ENCODE measurements around the gene IL18BP. TPM values are rescaled to one million over a fixed set of nuclear protein-coding genes. Genes with fewer than 3 reads are reported as not detected.

IL18BP gene
- total and polyA plus RNA-seq, 2 of the 13 experiments (the other 11 are each of a cell fraction or from before 2014, with no cell fraction given), result 4.1 to 12.8 TPM

- POLR2A ChIA-PET, result interaction anchor here (0.9 to 4.1 kb wide), 10 partner anchors 10 to 73 kb away, joined by 3 to 37 read pairs (median 8); partner anchors contain the start of genes ANAPC15 and LRRC51
- CTCF ChIA-PET (ENCODE audit: low intra/inter-chr PET ratio, low total read pairs), result no interaction called here
- Histone ChIP-seq H4K20me1 (ENCODE audit: insufficient read depth, low read length) (no peaks in the 10 kb centered on the region), H3K4me3 (replicated peaks in 1 of 3; ENCODE audit: insufficient read depth in 1 of 3, low read depth in 2 of 3, low read length in 3 of 3) (peak overlapping the region; percentile 56 to 77 (median 62); a peak in 5 of 6 replicates), H3K9me3 (ENCODE audit: low read length) (no peaks in the 10 kb centered on the region), H3K27ac (ENCODE audit: extremely low read length, insufficient read depth, low read length) (peak overlapping the region; percentile 86), H3K4me1 (ENCODE audit: insufficient read depth, low read length) (peaks cover 54% of the 10 kb centered on the region), H3K4me2 (ENCODE audit: low read depth, low read length) (peak overlapping the region; percentile 97), H3K36me3 (replicated peaks in 1 of 2; ENCODE audit: control insufficient read depth in 1 of 2, insufficient read depth in 2 of 2, low read length in 2 of 2) (peaks cover 4 to 10% of the 10 kb centered on the region in 2 experiments; a peak in 3 of 5 replicates), H2AFZ (ENCODE audit: low read length) (no peak overlapping the region), H3K27me3 (ENCODE audit: control insufficient read depth in 1 of 2, insufficient read depth in 2 of 2, low read length in 2 of 2) (no peaks in the 10 kb centered on the region; a peak in 1 of 5 replicates), H3K79me2 (ENCODE audit: insufficient read depth, low read length) (peaks cover 62% of the 10 kb centered on the region), H3K9ac (ENCODE audit: insufficient read depth, low read depth, low read length) (peak overlapping the region; percentile 76; the same call in 1 of the 2 replicates)
- in situ Hi-C loops (cut with HindIII; ENCODE audit: extremely low pct_ligation_motif_present, low pct_unique_long_range_greater_than_20kb), result no loop called here
- intact Hi-C loops (cut with micrococcal nuclease; ENCODE audit: unreplicated experiment), result no loop called here
- WGBS (ENCODE audit: low lambda C conversion rate), result 89% methylated on average over 3 of the region's 5 CpGs
- DNase-seq (ENCODE audit: low spot score) (no peak), FAIRE-seq (no peak), ATAC-seq (no peak)
- no TSS peak for BruUV-seq (replicated peaks)
- 0 out of 2 replicates have a peak, but pooled peaks have one; percentile 30 for TF ChIP-seq TGIF2 (CRISPR knock-in tag; IDR thresholded peaks at IDR 0.05)
- no peak for TF ChIP-seq RCOR2 (CRISPR knock-in tag; IDR thresholded peaks at IDR 0.05)
- no peak for TF ChIP-seq ZNF329 (CRISPR knock-in tag; IDR thresholded peaks at IDR 0.05; ENCODE audit: low read depth)
- TF ChIP-seq, protein P1, sequence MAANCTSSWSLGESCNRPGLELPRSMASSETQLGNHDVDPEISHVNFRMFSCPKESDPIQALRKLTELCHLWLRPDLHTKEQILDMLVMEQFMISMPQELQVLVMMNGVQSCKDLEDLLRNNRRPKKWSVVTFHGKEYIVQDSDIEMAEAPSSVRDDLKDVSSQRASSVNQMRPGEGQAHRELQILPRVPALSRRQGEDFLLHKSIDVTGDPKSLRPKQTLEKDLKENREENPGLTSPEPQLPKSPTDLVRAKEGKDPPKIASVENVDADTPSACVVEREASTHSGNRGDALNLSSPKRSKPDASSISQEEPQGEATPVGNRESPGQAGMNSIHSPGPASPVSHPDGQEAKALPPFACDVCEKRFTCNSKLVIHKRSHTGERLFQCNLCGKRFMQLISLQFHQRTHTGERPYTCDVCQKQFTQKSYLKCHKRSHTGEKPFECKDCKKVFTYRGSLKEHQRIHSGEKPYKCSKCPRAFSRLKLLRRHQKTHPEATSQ (CRISPR knock-in tag; IDR thresholded peaks at IDR 0.05; ENCODE audit: borderline replicate concordance), result no peak
- TF ChIP-seq ZNF652 (CRISPR knock-in tag; IDR thresholded peaks at IDR 0.05; ENCODE audit: borderline replicate concordance, low read depth), result peak; percentile 82
- 0 out of 2 replicates have a peak, but pooled peaks have one; percentile 25 for TF ChIP-seq ZFP37 (CRISPR knock-in tag; IDR thresholded peaks at IDR 0.05; ENCODE audit: borderline replicate concordance)
- TF ChIP-seq ZNF512 (CRISPR knock-in tag; IDR thresholded peaks at IDR 0.05), result no peak
- TF ChIP-seq, protein P2, sequence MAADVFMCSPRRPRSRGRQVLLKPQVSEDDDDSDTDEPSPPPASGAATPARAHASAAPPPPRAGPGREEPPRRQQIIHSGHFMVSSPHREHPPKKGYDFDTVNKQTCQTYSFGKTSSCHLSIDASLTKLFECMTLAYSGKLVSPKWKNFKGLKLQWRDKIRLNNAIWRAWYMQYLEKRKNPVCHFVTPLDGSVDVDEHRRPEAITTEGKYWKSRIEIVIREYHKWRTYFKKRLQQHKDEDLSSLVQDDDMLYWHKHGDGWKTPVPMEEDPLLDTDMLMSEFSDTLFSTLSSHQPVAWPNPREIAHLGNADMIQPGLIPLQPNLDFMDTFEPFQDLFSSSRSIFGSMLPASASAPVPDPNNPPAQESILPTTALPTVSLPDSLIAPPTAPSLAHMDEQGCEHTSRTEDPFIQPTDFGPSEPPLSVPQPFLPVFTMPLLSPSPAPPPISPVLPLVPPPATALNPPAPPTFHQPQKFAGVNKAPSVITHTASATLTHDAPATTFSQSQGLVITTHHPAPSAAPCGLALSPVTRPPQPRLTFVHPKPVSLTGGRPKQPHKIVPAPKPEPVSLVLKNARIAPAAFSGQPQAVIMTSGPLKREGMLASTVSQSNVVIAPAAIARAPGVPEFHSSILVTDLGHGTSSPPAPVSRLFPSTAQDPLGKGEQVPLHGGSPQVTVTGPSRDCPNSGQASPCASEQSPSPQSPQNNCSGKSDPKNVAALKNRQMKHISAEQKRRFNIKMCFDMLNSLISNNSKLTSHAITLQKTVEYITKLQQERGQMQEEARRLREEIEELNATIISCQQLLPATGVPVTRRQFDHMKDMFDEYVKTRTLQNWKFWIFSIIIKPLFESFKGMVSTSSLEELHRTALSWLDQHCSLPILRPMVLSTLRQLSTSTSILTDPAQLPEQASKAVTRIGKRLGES (CRISPR knock-in tag; IDR thresholded peaks at IDR 0.05; ENCODE audit: borderline replicate concordance), result no peak
- TF ChIP-seq, protein P3, sequence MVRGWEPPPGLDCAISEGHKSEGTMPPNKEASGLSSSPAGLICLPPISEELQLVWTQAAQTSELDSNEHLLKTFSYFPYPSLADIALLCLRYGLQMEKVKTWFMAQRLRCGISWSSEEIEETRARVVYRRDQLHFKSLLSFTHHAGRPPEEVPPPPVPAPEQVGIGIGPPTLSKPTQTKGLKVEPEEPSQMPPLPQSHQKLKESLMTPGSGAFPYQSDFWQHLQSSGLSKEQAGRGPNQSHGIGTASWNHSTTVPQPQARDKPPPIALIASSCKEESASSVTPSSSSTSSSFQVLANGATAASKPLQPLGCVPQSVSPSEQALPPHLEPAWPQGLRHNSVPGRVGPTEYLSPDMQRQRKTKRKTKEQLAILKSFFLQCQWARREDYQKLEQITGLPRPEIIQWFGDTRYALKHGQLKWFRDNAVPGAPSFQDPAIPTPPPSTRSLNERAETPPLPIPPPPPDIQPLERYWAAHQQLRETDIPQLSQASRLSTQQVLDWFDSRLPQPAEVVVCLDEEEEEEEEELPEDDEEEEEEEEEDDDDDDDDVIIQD (CRISPR knock-in tag; IDR thresholded peaks at IDR 0.05; ENCODE audit: low read depth), result no peak
- no peak for TF ChIP-seq KDM1A (CRISPR knock-in tag; IDR thresholded peaks at IDR 0.05)
- no peak for TF ChIP-seq FOXP1 (IDR thresholded peaks at IDR 0.05)
- TF ChIP-seq FOXP1 (CRISPR knock-in tag; IDR thresholded peaks at IDR 0.05), result no peak
- no peak for TF ChIP-seq NBN (conservative IDR thresholded peaks at IDR 0.05)
- TF ChIP-seq CCDC6 (CRISPR knock-in tag; IDR thresholded peaks at IDR 0.05), result no peak
- no peak for TF ChIP-seq ZNF552 (CRISPR knock-in tag; IDR thresholded peaks at IDR 0.05; ENCODE audit: borderline replicate concordance)
- no peak for TF ChIP-seq SP5 (CRISPR knock-in tag; IDR thresholded peaks at IDR 0.05; ENCODE audit: borderline replicate concordance, low read depth)
- TF ChIP-seq GZF1 (CRISPR knock-in tag; IDR thresholded peaks at IDR 0.05), result no peak
- TF ChIP-seq NFKBIZ (CRISPR knock-in tag; IDR thresholded peaks at IDR 0.05), result no peak
These were observed 40.5 kb downstream of the IL18BP start for GRCh38 chr11:72039031-72039855.
